H1 (cell line): ENCODE measurements around the gene TMEM255B. TPM values are rescaled to one million over a fixed set of nuclear protein-coding genes. Genes with fewer than 3 reads are reported as not detected.

Source experiments
- CREB1 ChIP-seq: IDR thresholded peaks from 2 replicates; pipeline ENCODE4 v1.6.1; 2012; ENCODE audit warnings: inconsistent platforms
- HDAC2 ChIP-seq, 2 experiments: fragments of 300-600 bp in 1 of 2; sonication (generic) in 1 of 2; IDR thresholded peaks; 2 replicates each; pipeline ENCODE4 v1.6.1; 2011 to 2012; ENCODE audit warnings: low read depth in 2 of 2, low read length in 2 of 2, mild to moderate bottlenecking in 2 of 2, moderate library complexity in 2 of 2, borderline replicate concordance in 1 of 2, inconsistent platforms in 1 of 2
- JUN ChIP-seq: IDR thresholded peaks from 2 replicates; pipeline ENCODE4 v1.6.1; 2011; ENCODE audit warnings: low read depth, mild to moderate bottlenecking, improper control_type of control experiment, low read length
- KDM4A ChIP-seq: IDR thresholded peaks from one replicate; pipeline ENCODE4 v1.7.1; 2012; ENCODE audit warnings: low read depth, mild to moderate bottlenecking, moderate library complexity, low read length, inconsistent platforms; ENCODE audit not compliant: severe bottlenecking
- NRF1 ChIP-seq: IDR thresholded peaks from 2 replicates; pipeline ENCODE4 v1.6.1; 2011; ENCODE audit warnings: mild to moderate bottlenecking, low read depth, low read length, improper control_type of control experiment
- RXRA ChIP-seq: IDR thresholded peaks from 2 replicates; pipeline ENCODE4 v1.6.1; 2011; ENCODE audit warnings: low read depth, mild to moderate bottlenecking, low read length, moderate library complexity; ENCODE audit not compliant: insufficient read depth
- SP1 ChIP-seq: IDR thresholded peaks from 2 replicates; pipeline ENCODE4 v1.6.1; 2011; ENCODE audit warnings: low read depth, low read length
- TEAD4 ChIP-seq: IDR thresholded peaks from 2 replicates; pipeline ENCODE4 v1.6.1; 2012; ENCODE audit warnings: low read depth, low read length, inconsistent platforms, mixed read lengths
- polyA plus RNA-seq, 7 experiments: library from polyadenylated mRNA; depleted of rRNA in 3 of 7; stranded (reverse) in 5 of 7; unstranded in 2 of 7; fragments of >200 nt in 5 of 7; fragments of 200-250 nt in 2 of 7; gene quantifications; 1 replicate in 5 of 7; 2 replicates in 1 of 7; 4 replicates in 1 of 7; pipeline versions ENCODE4 v1.2.1 to v1.2.3, GENCODE V29; 2011 to 2013; ENCODE audit warnings: missing spikeins in 2 of 7, mixed read lengths in 2 of 7
- total RNA-seq: library from RNA; stranded (reverse); fragmentation: NEBNext Ultra II Directional; extraction: Animal tissue kit (Norgen Biotek cat#: 25700); gene quantifications from 2 replicates; pipeline ENCODE4 v1.2.1, GENCODE V29; 2021
- TF ChIP-seq, protein P1 (sequence below): IDR thresholded peaks from 2 replicates; pipeline ENCODE4 v1.6.1; 2012; ENCODE audit warnings: low read length, inconsistent platforms
- TF ChIP-seq, protein P2 (sequence below): fragments of 300-600 bp; sonication (generic); IDR thresholded peaks from 2 replicates; pipeline ENCODE4 v1.7.1; 2012; ENCODE audit warnings: low read length, moderate library complexity, mild to moderate bottlenecking, inconsistent platforms; ENCODE audit not compliant: insufficient replicate concordance

TMEM255B gene
- total and polyA plus RNA-seq, 2 of the 8 experiments (the other 6 are each of a cell fraction or from before 2014, with no cell fraction given) = 3.4 to 4.4 TPM

DNA sequence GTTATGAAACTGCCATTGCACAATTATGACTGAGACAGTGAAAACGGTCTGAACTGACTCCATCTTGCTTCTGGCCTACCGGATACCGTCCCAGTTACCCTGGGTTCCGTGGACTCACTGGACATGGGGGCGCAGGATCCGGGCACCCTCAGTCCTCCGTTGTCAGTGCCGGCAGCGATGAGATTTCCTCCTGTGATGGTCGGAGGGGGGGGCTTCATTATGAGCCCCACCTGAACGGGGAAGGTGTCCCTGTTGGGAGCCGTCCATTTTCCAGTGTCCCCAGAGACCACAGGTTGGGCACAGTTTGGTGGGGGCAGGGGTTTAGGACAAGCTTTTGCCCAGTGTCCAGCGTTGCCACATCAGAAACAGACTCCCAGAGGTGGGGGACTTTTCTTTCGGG is 23.4 kb downstream of the TMEM255B start (continued):
- TF ChIP-seq, protein P1, sequence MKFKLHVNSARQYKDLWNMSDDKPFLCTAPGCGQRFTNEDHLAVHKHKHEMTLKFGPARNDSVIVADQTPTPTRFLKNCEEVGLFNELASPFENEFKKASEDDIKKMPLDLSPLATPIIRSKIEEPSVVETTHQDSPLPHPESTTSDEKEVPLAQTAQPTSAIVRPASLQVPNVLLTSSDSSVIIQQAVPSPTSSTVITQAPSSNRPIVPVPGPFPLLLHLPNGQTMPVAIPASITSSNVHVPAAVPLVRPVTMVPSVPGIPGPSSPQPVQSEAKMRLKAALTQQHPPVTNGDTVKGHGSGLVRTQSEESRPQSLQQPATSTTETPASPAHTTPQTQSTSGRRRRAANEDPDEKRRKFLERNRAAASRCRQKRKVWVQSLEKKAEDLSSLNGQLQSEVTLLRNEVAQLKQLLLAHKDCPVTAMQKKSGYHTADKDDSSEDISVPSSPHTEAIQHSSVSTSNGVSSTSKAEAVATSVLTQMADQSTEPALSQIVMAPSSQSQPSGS = no peak
- TF ChIP-seq NRF1 (no peak), KDM4A (no peak), CREB1 (no peak), HDAC2 (IDR thresholded peaks at IDR 0.05; ENCODE audit: borderline replicate concordance in 1 of 2, low read depth in 2 of 2, low read length in 2 of 2) (no peak), RXRA (no peak), JUN (no peak), TEAD4 (no peak), SP1 (no peak)
- TF ChIP-seq, protein P2, sequence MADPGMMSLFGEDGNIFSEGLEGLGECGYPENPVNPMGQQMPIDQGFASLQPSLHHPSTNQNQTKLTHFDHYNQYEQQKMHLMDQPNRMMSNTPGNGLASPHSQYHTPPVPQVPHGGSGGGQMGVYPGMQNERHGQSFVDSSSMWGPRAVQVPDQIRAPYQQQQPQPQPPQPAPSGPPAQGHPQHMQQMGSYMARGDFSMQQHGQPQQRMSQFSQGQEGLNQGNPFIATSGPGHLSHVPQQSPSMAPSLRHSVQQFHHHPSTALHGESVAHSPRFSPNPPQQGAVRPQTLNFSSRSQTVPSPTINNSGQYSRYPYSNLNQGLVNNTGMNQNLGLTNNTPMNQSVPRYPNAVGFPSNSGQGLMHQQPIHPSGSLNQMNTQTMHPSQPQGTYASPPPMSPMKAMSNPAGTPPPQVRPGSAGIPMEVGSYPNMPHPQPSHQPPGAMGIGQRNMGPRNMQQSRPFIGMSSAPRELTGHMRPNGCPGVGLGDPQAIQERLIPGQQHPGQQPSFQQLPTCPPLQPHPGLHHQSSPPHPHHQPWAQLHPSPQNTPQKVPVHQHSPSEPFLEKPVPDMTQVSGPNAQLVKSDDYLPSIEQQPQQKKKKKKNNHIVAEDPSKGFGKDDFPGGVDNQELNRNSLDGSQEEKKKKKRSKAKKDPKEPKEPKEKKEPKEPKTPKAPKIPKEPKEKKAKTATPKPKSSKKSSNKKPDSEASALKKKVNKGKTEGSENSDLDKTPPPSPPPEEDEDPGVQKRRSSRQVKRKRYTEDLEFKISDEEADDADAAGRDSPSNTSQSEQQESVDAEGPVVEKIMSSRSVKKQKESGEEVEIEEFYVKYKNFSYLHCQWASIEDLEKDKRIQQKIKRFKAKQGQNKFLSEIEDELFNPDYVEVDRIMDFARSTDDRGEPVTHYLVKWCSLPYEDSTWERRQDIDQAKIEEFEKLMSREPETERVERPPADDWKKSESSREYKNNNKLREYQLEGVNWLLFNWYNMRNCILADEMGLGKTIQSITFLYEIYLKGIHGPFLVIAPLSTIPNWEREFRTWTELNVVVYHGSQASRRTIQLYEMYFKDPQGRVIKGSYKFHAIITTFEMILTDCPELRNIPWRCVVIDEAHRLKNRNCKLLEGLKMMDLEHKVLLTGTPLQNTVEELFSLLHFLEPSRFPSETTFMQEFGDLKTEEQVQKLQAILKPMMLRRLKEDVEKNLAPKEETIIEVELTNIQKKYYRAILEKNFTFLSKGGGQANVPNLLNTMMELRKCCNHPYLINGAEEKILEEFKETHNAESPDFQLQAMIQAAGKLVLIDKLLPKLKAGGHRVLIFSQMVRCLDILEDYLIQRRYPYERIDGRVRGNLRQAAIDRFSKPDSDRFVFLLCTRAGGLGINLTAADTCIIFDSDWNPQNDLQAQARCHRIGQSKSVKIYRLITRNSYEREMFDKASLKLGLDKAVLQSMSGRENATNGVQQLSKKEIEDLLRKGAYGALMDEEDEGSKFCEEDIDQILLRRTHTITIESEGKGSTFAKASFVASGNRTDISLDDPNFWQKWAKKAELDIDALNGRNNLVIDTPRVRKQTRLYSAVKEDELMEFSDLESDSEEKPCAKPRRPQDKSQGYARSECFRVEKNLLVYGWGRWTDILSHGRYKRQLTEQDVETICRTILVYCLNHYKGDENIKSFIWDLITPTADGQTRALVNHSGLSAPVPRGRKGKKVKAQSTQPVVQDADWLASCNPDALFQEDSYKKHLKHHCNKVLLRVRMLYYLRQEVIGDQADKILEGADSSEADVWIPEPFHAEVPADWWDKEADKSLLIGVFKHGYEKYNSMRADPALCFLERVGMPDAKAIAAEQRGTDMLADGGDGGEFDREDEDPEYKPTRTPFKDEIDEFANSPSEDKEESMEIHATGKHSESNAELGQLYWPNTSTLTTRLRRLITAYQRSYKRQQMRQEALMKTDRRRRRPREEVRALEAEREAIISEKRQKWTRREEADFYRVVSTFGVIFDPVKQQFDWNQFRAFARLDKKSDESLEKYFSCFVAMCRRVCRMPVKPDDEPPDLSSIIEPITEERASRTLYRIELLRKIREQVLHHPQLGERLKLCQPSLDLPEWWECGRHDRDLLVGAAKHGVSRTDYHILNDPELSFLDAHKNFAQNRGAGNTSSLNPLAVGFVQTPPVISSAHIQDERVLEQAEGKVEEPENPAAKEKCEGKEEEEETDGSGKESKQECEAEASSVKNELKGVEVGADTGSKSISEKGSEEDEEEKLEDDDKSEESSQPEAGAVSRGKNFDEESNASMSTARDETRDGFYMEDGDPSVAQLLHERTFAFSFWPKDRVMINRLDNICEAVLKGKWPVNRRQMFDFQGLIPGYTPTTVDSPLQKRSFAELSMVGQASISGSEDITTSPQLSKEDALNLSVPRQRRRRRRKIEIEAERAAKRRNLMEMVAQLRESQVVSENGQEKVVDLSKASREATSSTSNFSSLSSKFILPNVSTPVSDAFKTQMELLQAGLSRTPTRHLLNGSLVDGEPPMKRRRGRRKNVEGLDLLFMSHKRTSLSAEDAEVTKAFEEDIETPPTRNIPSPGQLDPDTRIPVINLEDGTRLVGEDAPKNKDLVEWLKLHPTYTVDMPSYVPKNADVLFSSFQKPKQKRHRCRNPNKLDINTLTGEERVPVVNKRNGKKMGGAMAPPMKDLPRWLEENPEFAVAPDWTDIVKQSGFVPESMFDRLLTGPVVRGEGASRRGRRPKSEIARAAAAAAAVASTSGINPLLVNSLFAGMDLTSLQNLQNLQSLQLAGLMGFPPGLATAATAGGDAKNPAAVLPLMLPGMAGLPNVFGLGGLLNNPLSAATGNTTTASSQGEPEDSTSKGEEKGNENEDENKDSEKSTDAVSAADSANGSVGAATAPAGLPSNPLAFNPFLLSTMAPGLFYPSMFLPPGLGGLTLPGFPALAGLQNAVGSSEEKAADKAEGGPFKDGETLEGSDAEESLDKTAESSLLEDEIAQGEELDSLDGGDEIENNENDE = no peak
